HG02642 (cell line): Measurements from ENCODE around the gene ASPSCR1.

Experiments
- ATAC-seq: cut with Tn5 transposase; IDR thresholded peaks from one replicate; pipeline ENCODE4 v1.9.1; 2021; ENCODE audit warnings: mild to moderate bottlenecking; ENCODE audit not compliant: unreplicated experiment, poor library complexity

Gene ASPSCR1

DNA sequence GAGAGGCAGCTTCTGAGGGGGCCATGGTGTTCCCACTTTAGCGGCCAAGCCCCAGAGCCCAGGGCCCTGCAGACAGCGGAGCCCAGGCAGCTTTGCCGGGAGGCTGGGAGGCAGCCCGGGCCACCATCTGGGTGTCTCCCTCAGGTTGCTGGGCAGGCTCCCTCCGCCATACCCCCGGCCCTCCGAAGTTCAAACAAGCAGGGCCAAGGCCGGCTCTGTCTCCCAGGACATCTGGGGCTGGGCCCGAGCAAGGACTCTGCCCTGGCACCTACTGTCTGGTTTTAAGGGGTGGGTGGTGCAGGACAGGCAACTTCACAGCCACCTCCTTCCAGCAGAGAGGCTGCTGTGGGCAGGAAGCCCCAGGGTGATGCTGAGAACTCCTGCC is 85.5 kb downstream of the ASPSCR1 start:
- ATAC-seq, result no peak

DNA sequence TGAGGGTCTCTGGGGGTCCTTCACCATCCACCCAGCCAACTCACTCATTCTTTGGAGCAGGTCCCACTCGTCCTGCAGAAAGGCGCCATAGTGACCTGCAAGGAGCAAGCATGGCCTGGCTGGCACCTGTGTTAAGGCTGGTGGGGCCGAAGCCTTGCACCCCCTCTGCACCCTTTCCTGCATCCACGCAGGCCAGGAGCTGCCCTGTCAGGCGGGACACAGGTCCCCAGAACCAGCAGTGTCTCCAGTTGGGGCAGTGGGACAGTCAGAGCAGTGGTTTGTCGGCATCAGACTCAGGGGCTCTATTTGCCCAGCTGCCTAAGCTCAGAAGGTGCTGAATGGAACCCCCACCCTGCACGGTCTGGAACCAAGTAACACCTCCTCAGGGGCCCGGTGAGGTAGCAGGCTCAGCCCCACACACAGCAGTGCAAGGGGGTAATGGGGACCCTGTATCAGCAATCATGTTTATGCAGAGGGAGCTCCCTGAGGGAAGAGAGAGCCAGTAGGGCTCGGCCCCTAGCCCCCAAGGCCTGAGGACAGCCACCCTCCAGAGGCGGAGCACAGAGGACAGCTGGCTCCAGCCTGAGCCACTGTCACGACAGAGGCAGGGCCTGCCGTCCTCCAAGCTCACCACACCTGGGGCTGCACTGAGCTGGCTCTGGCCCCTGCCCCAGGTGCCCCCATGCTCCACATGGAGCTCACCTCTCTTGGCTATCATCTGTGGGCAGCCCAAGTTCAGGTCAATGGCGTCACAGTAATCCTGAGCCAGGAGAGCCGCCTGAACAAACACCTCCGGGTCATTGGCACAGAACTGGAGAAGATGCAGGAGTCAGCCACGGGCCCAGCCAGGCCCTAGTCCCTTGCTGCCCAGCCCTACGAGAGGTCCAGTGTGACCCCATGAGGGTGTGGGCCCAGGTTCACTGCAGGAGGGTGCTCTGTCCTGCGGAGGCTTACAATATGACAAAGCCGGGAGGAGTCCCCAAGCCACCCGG is 86.3 kb downstream of the ASPSCR1 start:
- ATAC-seq, result no peak

DNA sequence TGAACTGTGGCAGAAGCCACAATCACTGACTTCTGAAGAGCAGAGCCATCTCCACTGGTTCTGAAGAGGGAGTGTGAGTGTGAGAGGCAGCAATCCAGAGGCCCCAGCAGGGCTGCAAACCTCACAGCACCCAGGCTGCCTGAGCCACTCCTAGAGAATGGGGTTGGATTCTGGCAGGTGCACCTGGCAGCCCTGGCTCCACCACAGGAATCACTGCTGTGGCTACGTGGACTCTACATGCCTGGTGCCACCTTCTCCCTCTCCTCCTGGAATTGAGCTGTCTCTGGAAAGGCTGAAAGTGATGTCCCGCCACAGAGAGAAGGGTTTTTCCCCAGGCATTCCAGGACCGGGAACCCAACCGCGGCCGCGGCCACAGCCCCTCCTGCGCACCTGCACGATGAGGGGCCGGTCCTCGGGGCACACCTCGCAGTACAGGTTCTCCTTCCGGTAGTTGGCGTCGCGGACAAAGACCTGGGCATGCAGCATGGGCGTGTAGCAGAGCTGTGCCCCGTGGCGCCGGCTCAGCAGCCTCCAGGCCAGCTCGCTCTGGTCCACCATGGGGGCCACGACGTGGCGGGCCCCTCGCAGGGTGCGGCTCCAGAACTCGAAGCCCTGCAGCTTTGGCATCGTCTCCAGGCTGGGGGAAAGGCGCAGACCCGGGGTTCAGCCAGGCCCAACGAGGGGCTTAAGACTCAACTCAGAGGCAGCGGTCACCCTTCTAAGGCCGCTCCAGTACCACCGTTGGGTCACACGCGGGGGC is 87.2 kb downstream of the ASPSCR1 start:
- ATAC-seq, result no peak

DNA sequence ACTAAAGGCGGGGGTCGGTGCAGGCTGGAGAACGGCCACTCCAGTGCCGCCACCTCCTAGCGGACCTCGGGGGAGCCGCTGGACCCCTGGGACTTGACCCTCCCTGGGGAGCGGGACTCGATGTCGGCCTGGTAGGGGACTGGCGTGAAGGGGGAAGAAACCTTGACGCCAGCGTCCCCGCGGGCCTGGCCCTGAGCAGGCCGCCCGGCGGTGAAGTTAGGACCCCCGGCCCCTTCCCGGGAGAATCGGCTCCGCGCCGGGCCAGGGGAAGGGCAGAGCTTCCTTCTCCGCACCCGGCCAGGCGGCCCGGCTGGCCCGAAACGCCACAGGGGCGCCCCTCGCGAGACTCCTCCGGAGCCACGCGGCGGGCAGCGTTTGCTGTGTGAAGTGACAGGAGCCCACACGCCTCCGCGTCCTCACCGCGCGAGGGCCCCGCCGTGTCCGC is 87.8 kb downstream of the ASPSCR1 start:
- ATAC-seq, result peak; percentile 30

DNA sequence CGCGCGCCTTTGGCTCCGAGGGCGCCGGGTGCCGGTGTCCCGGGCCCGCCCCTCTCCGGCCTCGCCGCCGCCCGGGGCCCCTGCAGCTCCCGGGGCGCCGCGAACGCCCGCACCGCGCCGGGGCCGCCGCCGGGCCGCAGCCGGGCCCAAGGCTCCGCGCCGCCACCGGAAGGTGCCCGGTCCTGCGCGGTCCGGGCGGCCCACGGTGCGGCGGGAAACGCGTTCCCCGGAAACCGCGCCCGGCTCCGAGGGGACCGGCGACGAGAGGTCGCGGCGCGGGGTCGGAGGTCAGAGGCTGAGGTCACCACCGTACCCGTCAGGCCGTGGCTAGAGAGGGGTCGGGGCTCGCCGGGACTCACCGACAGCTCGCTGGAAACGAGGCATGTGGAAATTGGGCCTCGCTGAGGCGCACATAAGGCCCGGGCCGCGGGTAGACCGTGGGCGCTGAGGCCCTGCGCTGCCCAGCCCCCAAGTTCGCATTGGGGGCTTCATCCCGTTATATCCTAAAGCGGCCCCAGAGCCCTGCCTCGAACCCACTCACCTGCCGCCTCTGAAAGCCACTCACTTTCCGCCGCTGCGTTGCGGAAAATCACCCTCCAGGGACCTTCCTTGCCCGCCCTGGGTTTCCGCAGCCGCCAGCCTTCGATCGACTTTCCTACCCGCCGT is 88.3 kb downstream of the ASPSCR1 start, which contains the start of gene DUS1L:
DUS1L (minus strand) TSS at position 167 of the 666 bp plus-strand sequence. CDS start 745 bp downstream, outside the sequence.
- ATAC-seq, result peak; percentile 76
